OCI-LY1 (cell line): Measurements from ENCODE around the gene UBTD2.

Experiments used
- H2AFZ ChIP-seq: fragments of 200-600 bp; sonication (generic), shearing (Covaris generic); 2 replicates; pipeline ENCODE4 v1.6.0; 2014; ENCODE audit warnings: antibody characterized with exemption, mild to moderate bottlenecking, low read length
- H3F3A ChIP-seq: fragments of 200-600 bp; sonication (generic), shearing (Covaris generic); 2 replicates; pipeline ENCODE4 v1.6.0; 2014; ENCODE audit warnings: mild to moderate bottlenecking, antibody characterized with exemption, low read length, moderate library complexity; ENCODE audit not compliant: insufficient read depth
- H3K27ac ChIP-seq: fragments of 200-600 bp; sonication (generic); 2 replicates; pipeline ENCODE4 v1.5.1; 2014; ENCODE audit warnings: low read length, mixed run types, mild to moderate bottlenecking, low read depth; ENCODE audit not compliant: poor library complexity, severe bottlenecking
- H3K27me3 ChIP-seq: fragments of 200-600 bp; sonication (generic); 2 replicates; pipeline ENCODE4 v1.6.0; 2014; ENCODE audit warnings: antibody characterized with exemption, mild to moderate bottlenecking, low read length, moderate library complexity; ENCODE audit not compliant: insufficient read depth
- H3K36me3 ChIP-seq: fragments of 200-600 bp; sonication (generic); 2 replicates; pipeline ENCODE4 v1.6.1; 2014; ENCODE audit warnings: mild to moderate bottlenecking, antibody characterized with exemption, low read length, moderate library complexity, mixed read lengths; ENCODE audit not compliant: insufficient read depth
- H3K4me1 ChIP-seq: fragments of 200-600 bp; sonication (generic); 2 replicates; pipeline ENCODE4 v1.5.1; 2014; ENCODE audit warnings: mild to moderate bottlenecking, low read length, moderate library complexity; ENCODE audit not compliant: insufficient read depth, severe bottlenecking
- H3K4me2 ChIP-seq: fragments of 200-600 bp; sonication (generic), shearing (Covaris generic); 2 replicates; pipeline ENCODE4 v1.6.1; 2014; ENCODE audit warnings: low read length
- H3K4me3 ChIP-seq: fragments of 200-600 bp; sonication (generic); 2 replicates; pipeline ENCODE4 v1.5.1; 2014; ENCODE audit warnings: low read length, low read depth, mild to moderate bottlenecking, mixed read lengths; ENCODE audit not compliant: poor library complexity, severe bottlenecking
- H3K79me2 ChIP-seq: fragments of 200-600 bp; shearing (Covaris generic); 2 replicates; pipeline ENCODE4 v1.6.1; 2016; ENCODE audit warnings: mixed run types, low read length, mixed read lengths; ENCODE audit not compliant: insufficient read depth
- H3K9ac ChIP-seq: fragments of 200-600 bp; sonication (generic), shearing (Covaris generic); 2 replicates; pipeline ENCODE4 v1.6.1; 2014; ENCODE audit warnings: mild to moderate bottlenecking, low read length, mixed read lengths
- H3K9me2 ChIP-seq: fragments of 200-600 bp; sonication (generic), shearing (Covaris generic); 2 replicates; pipeline ENCODE4 v1.6.1; 2014; ENCODE audit warnings: low read depth, mild to moderate bottlenecking, low read length, mixed read lengths
- H3K9me3 ChIP-seq: fragments of 200-600 bp; shearing (Covaris generic); 2 replicates; pipeline ENCODE4 v1.6.1; 2014; ENCODE audit warnings: low read length, mixed read lengths
- H4K20me1 ChIP-seq: fragments of 200-600 bp; sonication (generic), shearing (Covaris generic); 2 replicates; pipeline ENCODE4 v1.6.0; 2016; ENCODE audit warnings: mild to moderate bottlenecking, low read length; ENCODE audit not compliant: insufficient read depth
- CTCF ChIP-seq: fragments of 200-600 bp; sonication (generic), shearing (Covaris generic); IDR thresholded peaks from 2 replicates; pipeline ENCODE4 v1.5.1; 2017; ENCODE audit warnings: mild to moderate bottlenecking, antibody characterized with exemption, low read length, moderate library complexity, mixed read lengths
- EZH2 ChIP-seq: fragments of 200-600 bp; sonication (generic), shearing (Covaris generic); IDR thresholded peaks from 2 replicates; pipeline ENCODE4 v1.8.0; 2017; ENCODE audit warnings: borderline replicate concordance, mixed run types, mild to moderate bottlenecking, antibody characterized with exemption, low read length, moderate library complexity, mixed read lengths

The UBTD2 gene

GRCh38 chr5:172160506-172160905 lies 123.1 kb downstream of the UBTD2 start:
- Histone ChIP-seq H3K9ac (no peak overlapping the region), H4K20me1 (no peaks in the 10 kb centered on the region), H3K27ac (peak overlapping the region; percentile 3), H3K9me2 (no peaks in the 10 kb centered on the region), H3K36me3 (peaks cover 30% of the 10 kb centered on the region), H3K27me3 (no peaks in the 10 kb centered on the region), H2AFZ (no peak overlapping the region), H3K4me2 (peak overlapping the region; percentile 23; the same call in 1 of the 2 replicates), H3F3A (no peaks in the 10 kb centered on the region), H3K4me3 (no peak overlapping the region), H3K79me2 (0 out of 2 replicates have a peak, but pooled peaks cover 6% of the 10 kb centered on the region), H3K9me3 (no peaks in the 10 kb centered on the region), H3K4me1 (peaks cover 48% of the 10 kb centered on the region)
- TF ChIP-seq CTCF (no peak), EZH2 (no peak)
